DMS79 (cell line): ENCODE measurements around the gene CDRT15L2.
A peak's percentile ranks its signal among the peaks of the same experiment; 100 is the strongest.
"Not testable (repeated sequence)": the region's sequence is repeated elsewhere in the genome, so short reads cannot be mapped to it uniquely, and the experiment has no call there.

Experiments used
- DNase-seq: peaks from one replicate; lab custom pipeline; 2025; lab: John Stamatoyannopoulos, UW

CDRT15L2 gene

GRCh38 chr17:20575071-20575470 is 4.5 kb upstream of the CDRT15L2 start:
- not testable (repeated sequence) for DNase-seq

- DNase-seq, result not testable (repeated sequence)
Measured at GRCh38 chr17:20583891-20584577, 4.5 kb downstream of the CDRT15L2 start.

GRCh38 chr17:20588744-20589453 is 9.4 kb downstream of the CDRT15L2 start:
- DNase-seq, result not testable (repeated sequence)

- not testable (repeated sequence) for DNase-seq
Measured at GRCh38 chr17:20589454-20589810, 9.9 kb downstream of the CDRT15L2 start.

GRCh38 chr17:20591040-20591439 is 11.5 kb downstream of the CDRT15L2 start:
- DNase-seq, result not testable (repeated sequence)

GRCh38 chr17:20605568-20605967 is 26.0 kb downstream of the CDRT15L2 start:
- DNase-seq, result not testable (repeated sequence)

GRCh38 chr17:20609490-20609889 is 30.0 kb downstream of the CDRT15L2 start:
- DNase-seq, result not testable (repeated sequence)

- no peak for DNase-seq
Measured at GRCh38 chr17:20611309-20611708, 31.8 kb downstream of the CDRT15L2 start.

GRCh38 chr17:20612635-20613034 is 33.1 kb downstream of the CDRT15L2 start:
- DNase-seq, result peak; percentile 8

GRCh38 chr17:20613248-20613647 is 33.7 kb downstream of the CDRT15L2 start:
- DNase-seq, result no peak

GRCh38 chr17:20613905-20614304 is 34.4 kb downstream of the CDRT15L2 start:
- no peak for DNase-seq

- not testable (repeated sequence) for DNase-seq
Measured at GRCh38 chr17:20615461-20615860, 35.9 kb downstream of the CDRT15L2 start.
